K562 (cell line): ENCODE data around the gene AJM1. TPM values are rescaled to one million over a fixed set of nuclear protein-coding genes. Genes with fewer than 3 reads are reported as not detected.

Source experiments
- ATAC-seq: fragments of 200-7000 bp; cut with Tn5 transposase; 3 replicates; pipeline ENCODE4 v1.9.1; 2020; ENCODE audit warnings: moderate library complexity
- BruUV-seq: library from RNA; stranded (reverse); fragments of 400-500 nt; replicated peaks from 2 replicates; lab custom pipeline; 2021; lab: Mats Ljungman, UMichigan
- CTCF ChIA-PET: fragments of 300-600 bp; formaldehyde crosslinking; extraction: SDS; loops from one replicate; lab custom pipeline; 2021; ENCODE audit warnings: low intra/inter-chr PET ratio; lab: Yijun Ruan, JAX
- POLR2A ChIA-PET: fragments of 300-600, 350-650 bp; sonication (Branson Sonifier 250); formaldehyde crosslinking; extraction: SDS; loops from one replicate; lab custom pipeline; 2021; ENCODE audit warnings: antibody characterized with exemption, inconsistent platforms; lab: Yijun Ruan, JAX
- DNase-seq, 4 experiments: peaks; one replicate each; pipeline versions ENCODE4 v3.0.0 to v3.0.0-alpha.2; 2011 to 2018; ENCODE audit warnings: low spot score in 3 of 4, mixed read lengths in 3 of 4; ENCODE audit errors: extremely low read depth in 1 of 4
- FAIRE-seq: peaks from 2 replicates; lab custom pipeline; 2011; peaks lifted over from hg19 to GRCh38; lab: Jason Lieb, UNC
- H2AFZ ChIP-seq: 2 replicates; pipeline ENCODE4 v1.6.0; 2011; ENCODE audit warnings: low read depth, low read length, control low read depth, inconsistent platforms
- H3K27ac ChIP-seq: fragments of 200-600 bp; 3 replicates; pipeline ENCODE4 v1.8.0; 2011; ENCODE audit warnings: low read depth, mild to moderate bottlenecking, control low read depth, inconsistent platforms, low read length, moderate library complexity, mixed read lengths; ENCODE audit errors: extremely low read depth
- H3K27me3 ChIP-seq, 2 experiments: fragments of 300-600 bp in 1 of 2; 2 replicates in 1 of 2; 3 replicates in 1 of 2; pipeline versions ENCODE4 v1.6.0 to v1.8.0; 2011; ENCODE audit warnings: inconsistent platforms in 2 of 2, low read length in 2 of 2, mild to moderate bottlenecking in 1 of 2, mixed read lengths in 1 of 2, moderate library complexity in 1 of 2; ENCODE audit not compliant: control insufficient read depth in 2 of 2, insufficient read depth in 2 of 2
- H3K36me3 ChIP-seq: fragments of 300-600 bp; 3 replicates; pipeline ENCODE4 v1.8.0; 2011; ENCODE audit warnings: mild to moderate bottlenecking, low read length, inconsistent platforms; ENCODE audit not compliant: control insufficient read depth, insufficient read depth
- H3K4me1 ChIP-seq, 2 experiments: fragments of 200-600 bp in 1 of 2; replicated peaks in 1 of 2; 2 replicates in 1 of 2; 3 replicates in 1 of 2; pipeline versions ENCODE4 v1.5.1 to v1.8.0; 2011; ENCODE audit warnings: inconsistent platforms in 2 of 2, low read length in 2 of 2, mild to moderate bottlenecking in 1 of 2, mixed read lengths in 1 of 2, moderate library complexity in 1 of 2; ENCODE audit not compliant: control insufficient read depth in 2 of 2, insufficient read depth in 2 of 2
- H3K4me2 ChIP-seq: 2 replicates; pipeline ENCODE4 v1.6.1; 2011; ENCODE audit warnings: low read length, control low read depth, inconsistent platforms, mixed read lengths; ENCODE audit not compliant: insufficient read depth
- H3K4me3 ChIP-seq: fragments of 200-600 bp; sonication (generic), shearing (Covaris generic); 2 replicates; pipeline ENCODE4 v1.5.1; 2016; ENCODE audit warnings: control low read depth, inconsistent platforms
- H3K79me2 ChIP-seq: fragments of 200-600 bp; 3 replicates; pipeline ENCODE4 v1.8.0; 2011; ENCODE audit warnings: low read length, inconsistent platforms; ENCODE audit not compliant: control insufficient read depth, insufficient read depth
- H3K9ac ChIP-seq, 2 experiments: 2 replicates each; pipeline versions ENCODE4 v1.6.0 to v1.6.1; 2011; ENCODE audit warnings: low read depth in 2 of 2, low read length in 2 of 2, control low read depth in 1 of 2, inconsistent platforms in 1 of 2, mild to moderate bottlenecking in 1 of 2, mixed read lengths in 1 of 2; ENCODE audit not compliant: insufficient read depth in 1 of 2
- H3K9me1 ChIP-seq: one replicate; pipeline ENCODE4 v1.6.0; 2011; ENCODE audit warnings: inconsistent platforms, mild to moderate bottlenecking, low read length, moderate library complexity; ENCODE audit not compliant: control insufficient read depth, insufficient read depth
- H3K9me3 ChIP-seq: replicated peaks from 2 replicates; pipeline ENCODE4 v1.5.1; 2011; ENCODE audit warnings: low read depth, low read length, inconsistent platforms; ENCODE audit not compliant: control insufficient read depth, insufficient read depth
- H4K20me1 ChIP-seq: replicated peaks from 2 replicates; pipeline ENCODE4 v1.6.1; 2011; ENCODE audit warnings: low read length, inconsistent platforms, mixed read lengths; ENCODE audit not compliant: control insufficient read depth, insufficient read depth
- POLR2G ChIP-seq: fragments of 200-400 bp; formaldehyde crosslinking; IDR thresholded peaks from 2 replicates; pipeline ENCODE4 v1.6.1; 2017; ENCODE audit warnings: low read depth, mild to moderate bottlenecking, antibody characterized with exemption, low read length, moderate library complexity
- RBM22 ChIP-seq: fragments of 200-400 bp; formaldehyde crosslinking; IDR thresholded peaks from 2 replicates; pipeline ENCODE4 v1.6.1; 2018; ENCODE audit warnings: low read length, low read depth; ENCODE audit not compliant: poor library complexity, severe bottlenecking
- WGBS: fragments of 100-300 bp; shearing (Covaris generic); methylation state at CpG from one replicate; pipeline ENCODE4 v1.1.6; 2016; ENCODE audit warnings: low coverage, mixed read lengths; ENCODE audit not compliant: insufficient coverage; ENCODE audit errors: missing lambda C conversion rate; 5-methylcytosine and 5-hydroxymethylcytosine counted together
- in situ Hi-C: fragments of 300-500 bp; cut with MboI; formaldehyde crosslinking; loops from 4 replicates; pipeline ENCODE4 v1.15.0; 2018; ENCODE audit warnings: inconsistent platforms, mixed read lengths
- intact Hi-C: fragments of 100-400 bp; cut with micrococcal nuclease; formaldehyde crosslinking; loops from 2 replicates; pipeline ENCODE4 v1.14.2; 2022
- polyA plus RNA-seq, 8 experiments: library from polyadenylated mRNA; depleted of rRNA in 4 of 8; stranded (reverse) in 5 of 8; unstranded in 3 of 8; fragments of >200 nt; fragmentation: Nextera tagmentation in 2 of 8; fragmentation: Illumina TruSeq in 1 of 8; extraction: Ambion mirVana in 2 of 8; extraction: Trizol in 1 of 8; gene quantifications; 2 replicates each; pipeline versions ENCODE4 v1.2.1 to v1.2.3, GENCODE V29; 2011 to 2014; ENCODE audit warnings: inconsistent platforms in 1 of 8, missing spikeins in 1 of 8
- total RNA-seq, 7 experiments: library from RNA; depleted of rRNA in 6 of 7; stranded (reverse); fragments of >200 nt in 6 of 7; fragmentation: Illumina TruSeq in 2 of 7; extraction: Trizol in 2 of 7; gene quantifications; 2 replicates each; pipeline versions ENCODE4 v1.2.1 to v1.2.3, GENCODE V29; 2011 to 2021; ENCODE audit warnings: low replicate concordance in 1 of 7
- TF ChIP-seq, protein P1 (sequence below): sonication (generic); formaldehyde crosslinking; IDR thresholded peaks from 2 replicates; pipeline ENCODE4 v1.8.0; 2022; ENCODE audit warnings: missing genetic modification reagents, mild to moderate bottlenecking, borderline replicate concordance

Gene AJM1
- total and polyA plus RNA-seq, 9 of the 15 experiments (the other 6 are each of a cell fraction or from before 2014, with no cell fraction given), result 0.01 to 3.7 (median 0.65) TPM; not detected in 1

DNA sequence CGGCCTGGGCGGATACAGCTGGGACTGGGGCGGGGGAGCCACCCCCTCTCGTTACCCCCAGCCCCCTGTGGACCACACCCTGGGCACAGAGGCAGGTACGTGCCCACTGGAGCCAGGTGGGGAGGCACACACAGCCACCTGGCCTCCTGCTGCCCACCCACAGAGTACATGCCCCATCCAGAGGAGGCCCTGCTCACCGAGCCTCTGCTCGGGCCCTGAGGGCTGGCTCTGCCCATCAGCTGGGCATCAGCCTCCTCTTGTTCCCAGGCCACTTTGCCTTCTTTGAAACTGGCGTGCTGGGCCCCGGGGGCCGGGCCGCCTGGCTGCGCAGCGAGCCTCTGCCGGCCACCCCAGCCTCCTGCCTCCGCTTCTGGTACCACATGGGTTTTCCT is 16.2 kb downstream of the AJM1 start:
- POLR2A ChIA-PET, result interaction anchor here (0.9 to 1.9 kb wide), 2 partner anchors 10 to 12 kb away, joined by 4 to 8 read pairs; no protein-coding TSS in a partner anchor
- no peak overlapping the region for H3K27ac ChIP-seq
- H3K4me1 ChIP-seq, result peaks cover 0 to 75% of the 10 kb centered on the region in 2 experiments; a peak in 2 of 5 replicates
- peak overlapping the region in 1 of 2 experiments; percentile 7; a peak in 1 of 4 replicates for H3K9ac ChIP-seq
- peaks cover 39% of the 10 kb centered on the region; the same call in 2 of the 3 replicates for H3K36me3 ChIP-seq
- in situ Hi-C loops, result no loop called here
- no peaks in the 10 kb centered on the region for H3K79me2 ChIP-seq
- peaks cover 10% of the 10 kb centered on the region; the same call in 1 of the 2 replicates for H4K20me1 ChIP-seq
- H2AFZ ChIP-seq, result no peak overlapping the region
- H3K9me3 ChIP-seq, result no peaks in the 10 kb centered on the region
- CTCF ChIA-PET, result no interaction called here
- intact Hi-C loops, result no loop called here
- 95% methylated on average over 14 of the region's 15 CpGs for WGBS
- H3K4me2 ChIP-seq, result no peak overlapping the region
- peak; percentile 1 for TF ChIP-seq RBM22
- TF ChIP-seq POLR2G, result peak; percentile 57
- TF ChIP-seq, protein P1, sequence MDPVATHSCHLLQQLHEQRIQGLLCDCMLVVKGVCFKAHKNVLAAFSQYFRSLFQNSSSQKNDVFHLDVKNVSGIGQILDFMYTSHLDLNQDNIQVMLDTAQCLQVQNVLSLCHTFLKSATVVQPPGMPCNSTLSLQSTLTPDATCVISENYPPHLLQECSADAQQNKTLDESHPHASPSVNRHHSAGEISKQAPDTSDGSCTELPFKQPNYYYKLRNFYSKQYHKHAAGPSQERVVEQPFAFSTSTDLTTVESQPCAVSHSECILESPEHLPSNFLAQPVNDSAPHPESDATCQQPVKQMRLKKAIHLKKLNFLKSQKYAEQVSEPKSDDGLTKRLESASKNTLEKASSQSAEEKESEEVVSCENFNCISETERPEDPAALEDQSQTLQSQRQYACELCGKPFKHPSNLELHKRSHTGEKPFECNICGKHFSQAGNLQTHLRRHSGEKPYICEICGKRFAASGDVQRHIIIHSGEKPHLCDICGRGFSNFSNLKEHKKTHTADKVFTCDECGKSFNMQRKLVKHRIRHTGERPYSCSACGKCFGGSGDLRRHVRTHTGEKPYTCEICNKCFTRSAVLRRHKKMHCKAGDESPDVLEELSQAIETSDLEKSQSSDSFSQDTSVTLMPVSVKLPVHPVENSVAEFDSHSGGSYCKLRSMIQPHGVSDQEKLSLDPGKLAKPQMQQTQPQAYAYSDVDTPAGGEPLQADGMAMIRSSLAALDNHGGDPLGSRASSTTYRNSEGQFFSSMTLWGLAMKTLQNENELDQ (CRISPR knock-in tag), result no peak
- FAIRE-seq (no peak), DNase-seq (no peak), ATAC-seq (no peak)
- H3K4me3 ChIP-seq, result no peak overlapping the region
- no peaks in the 10 kb centered on the region for H3K9me1 ChIP-seq
- no peaks in the 10 kb centered on the region for H3K27me3 ChIP-seq
- BruUV-seq, result no TSS peak
